ENCODE results near the gene LMOD2. TPM values are rescaled to one million over a fixed set of nuclear protein-coding genes. Genes with fewer than 3 reads are reported as not detected.
A peak's percentile ranks its signal among the peaks of the same experiment; 100 is the strongest.

The LMOD2 gene
- total and polyA plus RNA-seq, 4 experiments from 2014 or later: 0.17 TPM; not detected in 3

DNA sequence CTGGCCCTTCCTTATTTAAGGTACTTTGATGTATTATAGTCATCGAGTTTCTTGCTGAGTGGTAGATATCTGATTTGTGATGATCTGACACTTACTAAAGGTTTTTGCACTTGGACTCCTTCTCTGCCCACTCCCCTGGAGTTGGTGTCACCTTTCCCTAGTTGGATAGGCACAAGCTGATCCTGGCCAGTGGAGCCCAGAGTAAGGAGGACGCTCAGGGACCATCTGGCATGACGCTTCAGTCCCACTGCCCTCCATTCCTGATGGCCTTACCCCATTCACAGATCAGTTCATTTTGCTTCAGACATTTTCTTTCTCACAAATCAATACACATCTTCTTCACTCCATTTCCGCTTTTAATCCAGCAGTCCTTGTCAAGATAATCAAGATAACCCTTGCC, 34.0 kb upstream of the LMOD2 start:
- Histone ChIP-seq H3K9me3 (ENCODE audit: control insufficient read depth in 1 of 2, low read length in 2 of 2) (no peaks in the 10 kb centered on the region), H3K27me3 (ENCODE audit: insufficient read depth, low read length) (no peaks in the 10 kb centered on the region), H3K4me1 (ENCODE audit: insufficient read depth, low read length) (no peaks in the 10 kb centered on the region), H3K27ac (ENCODE audit: low read depth, low read length) (no peak overlapping the region), H3K36me3 (ENCODE audit: insufficient read depth, low read length) (no peaks in the 10 kb centered on the region), H3K4me3 (ENCODE audit: low read length in 2 of 2) (no peak overlapping the region)
- Mint-ChIP-seq H3K27ac (no peak overlapping the region), H3K9me3 (peaks cover 0 to 2% (median 0%) of the 10 kb centered on the region in 8 donors), H3K4me3 (no peak overlapping the region), H3K27me3 (peaks cover 0 to 10% of the 10 kb centered on the region in 2 donors), H3K36me3 (no peaks in the 10 kb centered on the region), H3K4me1 (peaks cover 0 to 5% (median 1%) of the 10 kb centered on the region in 4 donors)
- no peak for DNase-seq
- ChIA-PET CTCF (ENCODE audit: partially characterized antibody) (no interaction called here), POLR2A (ENCODE audit: partially characterized antibody) (no interaction called here)
- intact Hi-C loops (cut with micrococcal nuclease): loop anchor here (5.0 kb wide), 2 partner anchors 129 to 251 kb away; no protein-coding TSS in a partner anchor

DNA sequence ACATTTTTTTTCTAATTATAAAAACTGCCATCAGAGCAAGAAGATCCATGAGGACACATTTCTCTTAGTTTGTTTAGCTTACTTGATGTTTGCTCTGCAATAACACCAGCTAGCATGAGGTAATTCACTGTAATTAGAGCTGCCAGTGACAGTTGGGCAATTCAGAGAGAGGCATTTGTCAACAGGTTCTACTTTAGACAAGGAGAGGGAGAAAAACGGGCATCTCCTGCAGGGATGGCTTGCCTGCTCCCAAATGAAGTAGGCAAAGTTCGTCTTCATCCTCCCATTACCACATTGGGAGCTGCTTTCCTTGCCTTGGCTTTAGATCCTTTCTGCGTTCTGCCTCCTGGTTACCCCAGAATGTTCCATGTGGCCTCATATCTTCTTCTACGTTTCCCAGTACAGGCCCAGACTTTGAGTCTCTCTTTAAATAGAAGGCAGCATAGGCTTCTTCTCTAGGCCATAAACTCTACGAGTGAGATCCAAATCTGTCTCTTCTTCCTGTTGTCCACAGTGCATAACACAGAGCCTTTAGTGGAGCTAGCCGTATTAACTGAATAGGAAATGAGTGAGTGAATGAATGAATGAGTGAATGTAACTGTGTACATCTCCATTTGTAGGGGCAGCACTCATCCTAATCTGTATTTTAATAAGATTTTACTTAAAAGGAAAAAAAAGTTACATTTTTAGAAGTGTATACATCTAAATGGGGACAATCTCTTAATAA, 32.8 kb upstream of the LMOD2 start:
- intact Hi-C loops (cut with micrococcal nuclease): loop anchor here (5.0 kb wide), 2 partner anchors 131 to 249 kb away; no protein-coding TSS in a partner anchor
- Histone ChIP-seq H3K36me3 (ENCODE audit: insufficient read depth, low read length) (no peaks in the 10 kb centered on the region), H3K27ac (ENCODE audit: low read depth, low read length) (no peak overlapping the region), H3K27me3 (ENCODE audit: insufficient read depth, low read length) (no peaks in the 10 kb centered on the region), H3K4me1 (ENCODE audit: insufficient read depth, low read length) (no peaks in the 10 kb centered on the region), H3K4me3 (ENCODE audit: low read length in 2 of 2) (no peak overlapping the region), H3K9me3 (ENCODE audit: control insufficient read depth in 1 of 2, low read length in 2 of 2) (no peaks in the 10 kb centered on the region)
- H3K36me3 Mint-ChIP-seq: no peaks in the 10 kb centered on the region
- H3K4me1 Mint-ChIP-seq: peaks cover 0 to 5% (median 1%) of the 10 kb centered on the region in 4 donors
- POLR2A ChIA-PET (ENCODE audit: partially characterized antibody): no interaction called here
- H3K9me3 Mint-ChIP-seq: peaks cover 0 to 2% (median 0%) of the 10 kb centered on the region in 8 donors
- H3K27ac Mint-ChIP-seq: no peak overlapping the region
- CTCF ChIA-PET (ENCODE audit: partially characterized antibody): interaction anchor here (0.6 kb wide), 1 partner anchor 13 kb away, joined by 3 read pairs; no protein-coding TSS in a partner anchor
- no peak for DNase-seq
- H3K27me3 Mint-ChIP-seq: peaks cover 0 to 10% of the 10 kb centered on the region in 2 donors
- H3K4me3 Mint-ChIP-seq: no peak overlapping the region

DNA sequence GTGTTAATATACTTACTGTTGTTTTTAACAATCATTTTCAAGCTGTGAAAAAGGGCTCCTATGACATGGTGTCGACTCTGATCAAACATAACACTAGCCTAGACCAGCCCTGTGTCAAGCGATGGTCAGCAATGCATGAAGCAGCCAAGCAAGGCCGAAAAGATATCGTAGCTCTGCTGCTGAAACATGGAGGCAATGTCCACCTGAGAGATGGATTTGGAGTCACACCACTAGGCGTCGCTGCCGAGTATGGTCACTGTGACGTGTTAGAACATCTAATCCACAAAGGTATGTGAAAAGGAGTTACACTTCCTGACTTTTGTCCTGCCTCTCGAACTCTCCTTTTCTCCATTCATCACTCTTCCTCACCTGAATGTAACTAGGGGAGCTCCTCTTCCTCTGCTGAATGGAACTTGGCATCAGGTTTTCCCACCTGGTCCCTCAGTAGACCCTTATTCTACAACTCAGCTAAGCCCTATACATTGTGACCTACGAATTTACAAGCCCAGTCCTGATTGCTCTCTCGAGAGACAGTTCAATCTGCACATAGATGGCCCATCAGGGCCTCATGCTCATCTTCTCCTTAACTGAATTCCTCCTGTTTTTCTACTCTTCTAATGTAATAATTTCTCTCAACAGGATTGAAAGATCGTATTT, 31.0 kb upstream of the LMOD2 start:
- CTCF ChIA-PET (ENCODE audit: partially characterized antibody): interaction anchor here (0.8 to 1.8 kb wide), 15 partner anchors 10 to 1233 kb away, joined by 3 to 12 read pairs (median 4); no protein-coding TSS in a partner anchor
- peaks cover 0 to 5% (median 1%) of the 10 kb centered on the region in 4 donors for H3K4me1 Mint-ChIP-seq
- intact Hi-C loops (cut with micrococcal nuclease): loop anchor here (5.0 kb wide), 2 partner anchors 132 to 248 kb away; no protein-coding TSS in a partner anchor
- no peaks in the 10 kb centered on the region for H3K36me3 Mint-ChIP-seq
- Histone ChIP-seq H3K27ac (ENCODE audit: low read depth, low read length) (no peak overlapping the region), H3K4me3 (ENCODE audit: low read length in 2 of 2) (no peak overlapping the region), H3K4me1 (ENCODE audit: insufficient read depth, low read length) (no peaks in the 10 kb centered on the region), H3K27me3 (ENCODE audit: insufficient read depth, low read length) (no peaks in the 10 kb centered on the region), H3K36me3 (ENCODE audit: insufficient read depth, low read length) (no peaks in the 10 kb centered on the region), H3K9me3 (ENCODE audit: control insufficient read depth in 1 of 2, low read length in 2 of 2) (no peaks in the 10 kb centered on the region)
- POLR2A ChIA-PET (ENCODE audit: partially characterized antibody): no interaction called here
- H3K27me3 Mint-ChIP-seq: peaks cover 2 to 5% of the 10 kb centered on the region in 2 donors
- peak overlapping the region in 2 of 8 donors; percentile 31 to 51 for H3K4me3 Mint-ChIP-seq
- DNase-seq: peak; percentile 39 to 45 (median 40)
- H3K27ac Mint-ChIP-seq: no peak overlapping the region
- peaks cover 0 to 2% (median 0%) of the 10 kb centered on the region in 8 donors for H3K9me3 Mint-ChIP-seq

DNA sequence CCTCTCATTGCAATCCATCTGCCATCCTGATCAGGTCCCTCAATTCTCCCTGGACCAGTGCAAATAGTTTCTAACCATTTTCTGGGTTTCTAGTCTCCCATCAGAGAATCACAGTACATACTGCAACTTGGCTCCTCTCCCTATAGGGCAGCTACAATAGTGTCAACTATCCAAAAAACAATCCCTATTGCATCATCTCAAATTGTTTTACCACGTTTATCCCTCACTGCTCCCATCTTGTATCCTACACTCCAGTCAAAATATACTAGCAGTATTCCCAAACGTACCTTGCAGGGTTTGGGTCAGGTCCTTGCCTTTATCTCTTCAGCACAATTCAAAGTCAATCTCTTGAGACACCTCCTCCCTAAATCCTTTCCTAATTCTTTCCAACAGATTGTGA, 30.4 kb upstream of the LMOD2 start:
- H3K27ac Mint-ChIP-seq: no peak overlapping the region
- DNase-seq: no peak
- ChIA-PET POLR2A (ENCODE audit: partially characterized antibody) (no interaction called here), CTCF (ENCODE audit: partially characterized antibody) (interaction anchor here (1.0 to 1.8 kb wide), 10 partner anchors 11 to 247 kb away, joined by 3 to 12 read pairs (median 4); no protein-coding TSS in a partner anchor)
- Histone ChIP-seq H3K9me3 (ENCODE audit: control insufficient read depth in 1 of 2, low read length in 2 of 2) (no peaks in the 10 kb centered on the region), H3K4me3 (ENCODE audit: low read length in 2 of 2) (no peak overlapping the region), H3K27ac (ENCODE audit: low read depth, low read length) (no peak overlapping the region), H3K27me3 (ENCODE audit: insufficient read depth, low read length) (no peaks in the 10 kb centered on the region), H3K4me1 (ENCODE audit: insufficient read depth, low read length) (no peaks in the 10 kb centered on the region), H3K36me3 (ENCODE audit: insufficient read depth, low read length) (no peaks in the 10 kb centered on the region)
- H3K4me3 Mint-ChIP-seq: no peak overlapping the region
- H3K27me3 Mint-ChIP-seq: peaks cover 2% of the 10 kb centered on the region in 2 donors
- H3K36me3 Mint-ChIP-seq: no peaks in the 10 kb centered on the region
- intact Hi-C loops (cut with micrococcal nuclease): no loop called here
- H3K4me1 Mint-ChIP-seq: peaks cover 0 to 5% (median 1%) of the 10 kb centered on the region in 4 donors
- H3K9me3 Mint-ChIP-seq: peaks cover 0 to 2% (median 0%) of the 10 kb centered on the region in 8 donors

DNA sequence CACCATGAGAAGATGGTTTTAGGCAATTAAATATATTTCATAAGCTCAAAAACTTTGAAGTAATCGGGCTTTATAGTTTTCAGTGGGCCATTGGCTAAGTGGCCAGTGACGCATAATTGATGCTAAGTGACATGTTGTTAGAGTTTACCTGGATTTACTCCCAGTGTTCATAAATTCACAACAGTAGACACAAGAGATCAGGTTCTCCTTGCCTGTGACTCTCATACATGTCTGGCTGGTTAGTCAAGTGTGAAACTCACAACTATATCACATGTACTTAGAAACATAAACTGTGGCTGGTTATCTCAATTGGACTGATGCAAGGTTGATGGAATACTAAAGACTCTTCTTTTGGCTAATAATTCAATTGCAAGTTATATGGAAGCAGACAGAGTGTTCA, 27.8 kb upstream of the LMOD2 start:
- H3K4me1 ChIP-seq (ENCODE audit: insufficient read depth, low read length): no peaks in the 10 kb centered on the region
- no peak overlapping the region for H3K4me3 ChIP-seq (ENCODE audit: low read length in 2 of 2)
- no peaks in the 10 kb centered on the region for H3K36me3 ChIP-seq (ENCODE audit: insufficient read depth, low read length)
- no peak overlapping the region for H3K4me3 Mint-ChIP-seq
- ChIA-PET POLR2A (ENCODE audit: partially characterized antibody) (no interaction called here), CTCF (ENCODE audit: partially characterized antibody) (interaction anchor here (1.2 kb wide), 1 partner anchor 12 kb away, joined by 3 read pairs; no protein-coding TSS in a partner anchor)
- H3K27ac ChIP-seq (ENCODE audit: low read depth, low read length): no peak overlapping the region
- no peaks in the 10 kb centered on the region for H3K9me3 ChIP-seq (ENCODE audit: control insufficient read depth in 1 of 2, low read length in 2 of 2)
- no peaks in the 10 kb centered on the region for H3K36me3 Mint-ChIP-seq
- intact Hi-C loops (cut with micrococcal nuclease): no loop called here
- no peak for DNase-seq
- peaks cover 0 to 5% (median 1%) of the 10 kb centered on the region in 4 donors for H3K4me1 Mint-ChIP-seq
- peaks cover 2% of the 10 kb centered on the region in 2 donors for H3K27me3 Mint-ChIP-seq
- peaks cover 0 to 2% (median 0%) of the 10 kb centered on the region in 8 donors for H3K9me3 Mint-ChIP-seq
- no peaks in the 10 kb centered on the region for H3K27me3 ChIP-seq (ENCODE audit: insufficient read depth, low read length)
- no peak overlapping the region for H3K27ac Mint-ChIP-seq

DNA sequence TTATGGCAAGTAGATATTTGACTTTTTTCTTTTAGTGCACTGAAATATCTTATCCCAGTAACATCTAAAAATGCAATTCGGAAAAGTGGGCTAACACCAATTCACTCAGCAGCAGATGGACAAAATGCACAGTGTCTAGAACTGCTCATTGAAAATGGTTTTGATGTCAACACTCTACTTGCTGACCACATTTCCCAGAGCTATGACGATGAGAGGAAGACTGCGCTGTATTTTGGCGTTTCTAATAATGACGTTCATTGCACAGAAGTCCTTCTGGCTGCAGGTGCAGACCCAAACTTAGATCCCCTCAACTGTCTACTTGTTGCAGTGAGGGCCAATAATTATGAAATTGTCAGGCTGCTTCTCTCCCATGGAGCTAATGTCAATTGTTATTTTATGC, 26.8 kb upstream of the LMOD2 start:
- Histone ChIP-seq H3K4me1 (ENCODE audit: insufficient read depth, low read length) (no peaks in the 10 kb centered on the region), H3K36me3 (ENCODE audit: insufficient read depth, low read length) (no peaks in the 10 kb centered on the region), H3K27me3 (ENCODE audit: insufficient read depth, low read length) (no peaks in the 10 kb centered on the region), H3K4me3 (ENCODE audit: low read length in 2 of 2) (no peak overlapping the region), H3K27ac (ENCODE audit: low read depth, low read length) (no peak overlapping the region), H3K9me3 (ENCODE audit: control insufficient read depth in 1 of 2, low read length in 2 of 2) (no peaks in the 10 kb centered on the region)
- Mint-ChIP-seq H3K27ac (no peak overlapping the region), H3K27me3 (peaks cover 2% of the 10 kb centered on the region in 2 donors), H3K4me3 (no peak overlapping the region), H3K9me3 (no peaks in the 10 kb centered on the region), H3K4me1 (peaks cover 0 to 5% (median 1%) of the 10 kb centered on the region in 4 donors), H3K36me3 (no peaks in the 10 kb centered on the region)
- DNase-seq: no peak
- ChIA-PET CTCF (ENCODE audit: partially characterized antibody) (no interaction called here), POLR2A (ENCODE audit: partially characterized antibody) (no interaction called here)
- intact Hi-C loops (cut with micrococcal nuclease): no loop called here

DNA sequence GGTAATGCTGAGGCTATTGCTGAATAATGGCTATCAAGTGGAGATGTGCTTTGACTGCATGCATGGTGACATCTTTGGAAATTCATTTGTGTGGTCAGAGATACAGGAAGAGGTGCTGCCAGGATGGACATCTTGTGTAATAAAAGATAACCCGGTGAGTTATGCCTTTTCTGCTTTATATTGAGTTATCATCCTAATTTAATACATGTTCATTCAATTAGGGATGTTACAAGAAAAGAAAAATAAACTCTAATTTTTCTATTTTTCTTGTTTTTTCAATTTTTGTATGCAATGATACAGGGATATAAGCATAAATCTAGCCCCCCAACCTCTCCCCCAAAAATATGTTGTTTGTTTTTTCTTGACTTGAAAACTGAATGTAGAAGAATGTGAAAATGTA, 26.4 kb upstream of the LMOD2 start:
- ChIA-PET POLR2A (ENCODE audit: partially characterized antibody) (no interaction called here), CTCF (ENCODE audit: partially characterized antibody) (no interaction called here)
- no peak for DNase-seq
- H3K36me3 ChIP-seq (ENCODE audit: insufficient read depth, low read length): no peaks in the 10 kb centered on the region
- H3K9me3 ChIP-seq (ENCODE audit: control insufficient read depth in 1 of 2, low read length in 2 of 2): no peaks in the 10 kb centered on the region
- no peak overlapping the region for H3K4me3 ChIP-seq (ENCODE audit: low read length in 2 of 2)
- Mint-ChIP-seq H3K4me3 (no peak overlapping the region), H3K27me3 (peaks cover 2 to 4% of the 10 kb centered on the region in 2 donors), H3K27ac (no peak overlapping the region), H3K36me3 (no peaks in the 10 kb centered on the region), H3K9me3 (no peaks in the 10 kb centered on the region), H3K4me1 (peaks cover 0 to 5% (median 1%) of the 10 kb centered on the region in 4 donors)
- no peaks in the 10 kb centered on the region for H3K4me1 ChIP-seq (ENCODE audit: insufficient read depth, low read length)
- H3K27me3 ChIP-seq (ENCODE audit: insufficient read depth, low read length): no peaks in the 10 kb centered on the region
- H3K27ac ChIP-seq (ENCODE audit: low read depth, low read length): no peak overlapping the region
- intact Hi-C loops (cut with micrococcal nuclease): no loop called here

All from CD4-positive, alpha-beta memory T cell (primary cell).